Measurements from ENCODE around the gene SP100.
"Not testable (repeated sequence)": the region's sequence is repeated elsewhere in the genome, so short reads cannot be mapped to it uniquely, and the experiment has no call there.

Gene SP100

DNA sequence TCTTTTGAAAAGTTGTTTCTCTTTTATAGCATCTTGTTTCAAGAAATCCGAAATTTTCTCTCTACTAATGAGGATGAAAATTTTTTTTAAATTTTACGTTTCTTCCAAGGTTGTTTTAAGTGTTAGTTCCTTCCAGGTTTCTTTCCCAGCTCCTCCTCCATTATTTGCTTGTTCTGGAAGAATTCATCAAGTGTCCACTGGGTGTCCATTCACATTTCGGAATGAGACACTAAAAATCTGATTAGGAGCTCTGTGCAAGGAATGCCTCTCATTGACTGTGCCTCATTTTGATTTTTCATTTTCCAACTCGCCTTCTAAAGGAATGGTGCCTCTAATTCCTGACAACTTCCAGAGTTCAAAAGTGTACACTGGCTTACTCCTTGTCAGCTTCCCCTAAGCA is 6.1 kb downstream of the SP100 start:
- DNase-seq: no peak

DNA sequence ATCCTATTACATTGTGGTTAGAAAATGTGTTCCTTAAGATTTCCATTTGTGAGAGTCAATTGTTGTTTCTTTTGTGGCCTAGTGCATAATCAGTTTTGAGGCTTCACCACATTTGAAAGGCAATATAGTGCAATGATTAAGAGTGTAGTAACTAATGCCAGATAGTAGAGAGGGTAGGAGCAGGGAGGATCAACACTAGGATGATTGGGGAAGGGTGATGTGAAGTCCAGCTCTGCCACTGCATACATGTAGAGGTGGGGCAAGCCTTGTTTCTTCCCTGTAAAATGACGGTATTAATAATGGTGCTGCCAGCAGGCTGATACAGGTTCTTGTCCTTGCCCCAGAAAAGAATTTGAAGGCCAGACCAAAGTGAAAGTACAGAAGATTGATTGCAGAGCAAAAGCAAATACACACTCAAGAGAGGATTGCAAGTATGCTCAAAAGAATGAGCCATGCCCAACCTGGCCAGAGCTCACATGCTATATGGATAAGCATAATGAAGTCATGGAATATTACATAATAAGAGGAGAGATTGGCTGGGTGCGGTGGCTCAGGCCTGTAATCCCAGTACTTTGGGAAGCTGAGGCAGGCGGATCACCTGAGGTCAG is 8.0 kb downstream of the SP100 start:
- peak; percentile 38 for DNase-seq

DNA sequence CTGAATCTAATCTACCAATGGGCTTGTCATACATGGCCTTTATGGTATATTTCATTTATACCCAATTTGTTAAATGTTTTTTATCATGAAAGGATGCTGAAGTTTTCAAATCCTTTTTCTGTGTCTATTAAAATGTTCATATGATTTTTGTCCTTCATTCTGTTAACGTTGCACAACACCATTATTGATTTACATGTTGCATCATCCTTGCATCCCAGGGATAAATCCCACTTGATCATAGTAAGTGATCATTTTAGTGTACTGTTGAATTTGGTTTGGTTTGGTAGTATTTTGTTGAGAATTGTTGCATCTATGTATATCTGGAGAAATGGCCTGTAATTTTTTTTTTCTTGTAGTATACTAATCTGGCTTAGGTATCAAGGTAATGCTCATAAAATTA is 9.4 kb downstream of the SP100 start:
- DNase-seq: no peak

DNA sequence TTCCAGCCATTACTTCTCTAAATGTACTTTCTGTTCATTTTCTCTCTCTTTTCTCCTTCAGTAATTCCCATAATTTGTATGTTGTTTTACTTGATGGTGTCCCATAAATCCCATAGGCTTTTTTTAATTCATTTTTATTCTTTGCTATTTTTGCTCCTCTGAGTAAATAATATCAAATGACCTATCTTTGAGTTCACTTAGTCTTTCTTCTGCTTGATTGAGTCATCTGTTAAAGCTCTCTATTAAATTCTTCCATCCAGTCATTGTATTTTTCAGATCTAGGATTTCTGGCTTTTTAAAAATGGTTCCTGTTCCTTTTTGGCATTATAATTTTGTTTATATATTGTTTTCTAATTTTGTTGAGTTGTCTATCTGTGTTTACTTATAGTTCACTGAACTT is 13.5 kb downstream of the SP100 start:
- no peak for DNase-seq

DNA sequence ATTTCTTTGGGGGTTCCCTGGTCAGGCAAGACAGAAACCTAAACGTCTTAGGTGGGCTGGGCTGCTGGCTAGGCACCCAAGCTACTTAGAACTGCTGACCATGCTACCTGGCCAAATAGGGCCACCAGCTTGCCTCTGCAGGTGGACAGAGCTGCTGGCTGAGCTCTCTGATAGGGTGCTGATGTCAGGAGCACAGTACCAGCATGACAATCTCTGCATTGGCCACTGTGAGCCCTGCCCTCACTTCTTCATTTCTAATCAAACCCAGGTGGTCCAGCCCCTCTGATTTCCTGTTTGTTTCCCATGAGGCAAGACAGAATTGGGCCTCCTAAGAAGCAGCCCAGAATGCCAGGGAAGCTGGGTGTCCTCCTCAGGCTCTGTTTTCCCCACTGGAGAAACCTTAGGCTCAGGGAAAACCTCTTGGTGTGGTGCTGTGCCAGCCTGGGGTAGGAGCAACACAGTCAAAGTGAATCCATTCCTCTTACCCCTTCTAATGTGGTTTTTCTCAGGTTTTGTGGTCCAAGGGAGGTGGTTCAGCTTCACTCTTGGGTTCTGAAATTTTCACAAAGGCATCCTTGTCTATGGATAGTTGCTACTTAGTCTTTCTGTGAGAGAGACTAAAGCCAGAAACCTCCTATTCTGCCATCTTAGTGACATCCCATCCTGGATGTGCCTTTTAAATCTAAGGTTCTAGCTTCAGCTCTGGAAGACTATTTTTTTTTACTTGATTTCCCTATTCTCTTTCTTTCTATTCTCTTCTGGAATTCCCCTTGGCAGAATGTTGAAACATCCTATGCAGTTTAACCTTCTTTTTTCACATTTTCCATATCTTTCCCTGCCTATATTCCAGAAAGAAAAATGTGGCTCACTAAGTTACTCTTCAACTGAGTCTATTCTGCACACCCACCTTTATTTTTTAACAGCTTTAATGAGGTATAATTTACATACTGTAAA is 15.2 kb downstream of the SP100 start:
- no peak for DNase-seq

DNA sequence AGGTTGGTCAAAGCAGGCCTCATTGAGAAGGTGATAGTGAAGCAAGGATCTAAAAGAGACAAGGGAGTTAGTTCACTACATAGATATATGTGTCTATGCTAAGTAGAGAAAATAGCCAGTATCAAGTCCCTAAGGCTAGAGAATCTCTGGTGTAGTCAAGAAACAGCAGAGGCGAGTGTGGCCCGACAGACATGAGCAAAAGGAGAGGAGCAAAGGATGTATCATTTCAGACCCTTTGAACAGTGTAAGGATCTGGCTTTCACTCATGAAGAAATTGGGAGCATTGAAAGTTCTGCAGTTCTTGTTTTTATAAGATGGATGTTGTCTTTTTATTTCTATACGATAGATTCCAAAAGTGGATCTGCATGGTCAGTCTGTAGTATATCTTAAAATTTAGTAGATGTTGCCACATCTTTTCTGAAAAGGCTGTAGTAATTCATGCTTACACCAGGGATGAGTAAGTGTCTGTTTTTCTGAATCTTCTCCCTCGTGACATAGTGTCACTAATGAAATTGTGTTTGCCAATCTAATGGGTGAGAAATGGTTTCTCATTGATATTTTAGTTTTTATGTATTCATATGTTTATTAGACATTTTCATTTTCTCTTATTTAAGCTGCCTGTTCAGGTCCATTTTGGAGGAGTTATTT is 18.8 kb downstream of the SP100 start:
- no peak for DNase-seq

DNA sequence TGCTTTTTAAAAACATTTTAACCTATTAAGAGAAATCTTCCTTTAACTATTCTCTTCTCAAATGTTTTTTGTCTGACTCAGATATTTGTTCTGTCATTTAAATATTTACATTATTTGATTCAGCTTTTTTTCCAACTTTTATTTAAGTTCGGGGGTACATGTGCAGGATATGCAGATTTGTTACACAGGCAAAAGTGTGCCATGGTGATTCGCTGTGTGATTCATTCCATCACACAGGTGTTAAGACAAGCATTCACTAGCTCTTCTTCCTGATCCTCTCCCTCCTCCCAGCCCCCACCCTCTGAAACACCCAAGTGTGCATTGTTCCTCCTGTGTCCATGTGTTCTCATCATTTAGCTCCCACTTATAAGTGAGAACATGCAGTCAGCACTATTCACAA is 19.4 kb downstream of the SP100 start:
- no peak for DNase-seq

DNA sequence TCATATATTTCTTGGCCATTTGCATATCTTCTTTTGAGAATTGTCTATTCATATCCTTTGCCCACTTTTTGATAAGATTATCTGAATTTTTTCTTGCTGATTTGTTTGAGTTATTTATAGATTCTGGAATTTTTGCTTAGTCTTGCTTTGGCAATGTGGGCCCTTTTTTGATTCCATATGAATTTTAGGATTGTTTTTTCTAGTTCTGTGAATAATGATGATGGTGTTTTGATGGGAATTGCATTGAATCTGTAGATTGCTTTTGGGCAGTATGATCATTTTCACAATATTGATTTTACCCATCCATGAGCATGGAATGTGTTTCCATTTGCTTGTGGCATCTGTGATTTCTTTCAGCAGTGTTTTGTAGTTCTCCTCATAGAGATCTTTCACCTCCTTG is 23.1 kb downstream of the SP100 start:
- DNase-seq: not testable (repeated sequence)

DNA sequence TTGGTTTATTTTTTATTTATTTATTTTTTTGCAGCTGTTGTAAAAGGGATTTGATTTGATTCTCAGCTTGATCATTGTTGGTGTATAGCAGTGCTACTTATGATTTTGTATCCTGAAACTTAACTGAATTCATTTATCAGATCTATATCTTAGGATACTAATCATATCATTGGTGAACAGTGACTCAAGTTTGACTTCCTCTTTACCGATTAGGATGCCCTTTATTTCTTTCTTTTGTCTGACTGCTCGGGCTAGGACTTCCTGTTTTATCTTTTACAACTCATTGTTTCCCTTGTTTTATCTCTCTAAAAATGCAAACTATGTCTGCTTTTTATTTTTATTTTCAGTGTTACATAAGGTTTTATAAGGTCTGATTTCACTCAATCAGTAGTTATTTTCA is 23.6 kb downstream of the SP100 start:
- DNase-seq: no peak

DNA sequence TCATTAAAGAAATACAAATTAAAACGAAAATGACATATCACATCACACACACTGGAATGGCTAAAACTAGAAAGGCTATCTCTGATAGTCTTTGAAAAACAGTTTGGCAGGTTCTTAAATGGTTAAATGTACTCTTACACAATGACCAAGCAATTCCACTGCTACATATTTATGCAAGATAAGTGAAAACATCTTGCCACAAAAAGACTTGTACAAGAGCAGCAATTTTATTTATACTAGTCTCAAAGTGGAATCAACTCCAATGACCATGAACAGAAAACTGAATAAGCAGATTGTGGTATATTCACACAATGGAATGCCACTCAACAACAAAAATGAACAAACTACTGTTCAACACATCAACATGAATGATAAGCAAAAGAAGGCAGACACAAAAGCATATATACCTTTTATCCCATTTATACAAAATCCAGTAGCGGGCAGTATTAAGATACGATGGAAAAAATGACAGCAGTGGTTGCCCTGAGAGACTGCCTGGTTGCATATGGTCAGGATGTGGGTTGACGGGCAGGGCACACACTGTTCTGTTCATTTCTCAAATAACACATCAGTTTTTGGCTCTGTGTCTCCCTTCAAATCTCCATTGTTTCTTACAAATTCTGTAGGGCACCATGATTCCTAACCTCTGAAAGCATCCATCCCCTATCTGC is 25.4 kb downstream of the SP100 start:
- no peak for DNase-seq

DNA sequence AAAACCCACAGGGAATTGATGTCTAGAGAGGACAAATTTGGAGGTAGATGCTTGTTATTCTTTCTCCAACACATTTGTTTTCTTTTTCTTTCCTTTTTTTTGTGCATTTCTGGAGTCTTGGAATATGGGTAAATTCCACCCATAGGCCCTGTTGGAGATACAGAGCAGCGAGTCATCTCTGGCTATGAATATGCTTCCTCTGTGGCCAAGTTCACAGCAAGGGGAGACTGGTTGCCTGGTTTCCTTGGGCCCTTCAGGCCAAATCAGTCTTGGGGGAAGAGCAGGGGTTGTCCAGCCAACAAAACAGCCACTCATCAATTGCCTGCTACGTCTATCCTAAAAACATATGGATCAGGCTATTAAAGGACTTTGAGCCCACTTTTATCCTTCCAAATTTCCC is 27.5 kb downstream of the SP100 start:
- no peak for DNase-seq

DNA sequence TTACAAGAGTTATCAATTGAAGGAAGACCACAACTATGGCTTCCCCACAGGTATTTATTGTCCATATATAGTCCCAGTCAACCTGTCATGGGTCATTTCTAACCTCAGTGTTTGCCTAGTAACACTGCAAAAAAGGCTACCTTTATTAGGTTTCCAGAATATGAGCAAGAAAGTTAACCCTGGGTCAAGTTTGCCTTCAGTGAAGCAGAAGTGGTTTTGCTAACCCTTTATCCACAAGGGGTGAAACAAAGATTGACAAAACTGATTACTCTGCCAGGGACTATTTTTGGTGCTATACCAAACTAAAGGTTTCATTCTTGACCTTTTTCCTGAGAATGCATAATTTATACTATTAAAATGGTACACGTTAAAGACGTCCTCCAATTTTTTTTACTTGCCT is 28.8 kb downstream of the SP100 start:
- DNase-seq: no peak

DNA sequence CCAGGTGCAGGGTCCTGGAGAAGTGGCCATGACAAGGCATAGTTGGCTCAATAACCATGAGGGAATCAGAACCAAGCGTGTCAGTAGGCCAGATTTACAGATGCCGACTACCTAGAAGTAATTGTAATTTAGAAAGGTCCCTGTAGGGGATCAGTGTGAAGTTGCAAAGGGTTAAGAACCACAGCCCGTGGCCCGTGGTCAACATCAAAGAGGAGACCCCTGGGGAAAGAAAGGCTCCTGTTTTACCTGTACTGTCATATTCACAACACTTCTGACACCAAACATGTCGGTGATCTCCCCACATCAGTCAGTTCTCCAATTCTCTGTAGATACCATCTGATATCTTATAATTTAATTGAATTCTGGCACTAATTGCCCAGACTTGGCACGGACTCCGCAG is 31.0 kb downstream of the SP100 start:
- DNase-seq: no peak

DNA sequence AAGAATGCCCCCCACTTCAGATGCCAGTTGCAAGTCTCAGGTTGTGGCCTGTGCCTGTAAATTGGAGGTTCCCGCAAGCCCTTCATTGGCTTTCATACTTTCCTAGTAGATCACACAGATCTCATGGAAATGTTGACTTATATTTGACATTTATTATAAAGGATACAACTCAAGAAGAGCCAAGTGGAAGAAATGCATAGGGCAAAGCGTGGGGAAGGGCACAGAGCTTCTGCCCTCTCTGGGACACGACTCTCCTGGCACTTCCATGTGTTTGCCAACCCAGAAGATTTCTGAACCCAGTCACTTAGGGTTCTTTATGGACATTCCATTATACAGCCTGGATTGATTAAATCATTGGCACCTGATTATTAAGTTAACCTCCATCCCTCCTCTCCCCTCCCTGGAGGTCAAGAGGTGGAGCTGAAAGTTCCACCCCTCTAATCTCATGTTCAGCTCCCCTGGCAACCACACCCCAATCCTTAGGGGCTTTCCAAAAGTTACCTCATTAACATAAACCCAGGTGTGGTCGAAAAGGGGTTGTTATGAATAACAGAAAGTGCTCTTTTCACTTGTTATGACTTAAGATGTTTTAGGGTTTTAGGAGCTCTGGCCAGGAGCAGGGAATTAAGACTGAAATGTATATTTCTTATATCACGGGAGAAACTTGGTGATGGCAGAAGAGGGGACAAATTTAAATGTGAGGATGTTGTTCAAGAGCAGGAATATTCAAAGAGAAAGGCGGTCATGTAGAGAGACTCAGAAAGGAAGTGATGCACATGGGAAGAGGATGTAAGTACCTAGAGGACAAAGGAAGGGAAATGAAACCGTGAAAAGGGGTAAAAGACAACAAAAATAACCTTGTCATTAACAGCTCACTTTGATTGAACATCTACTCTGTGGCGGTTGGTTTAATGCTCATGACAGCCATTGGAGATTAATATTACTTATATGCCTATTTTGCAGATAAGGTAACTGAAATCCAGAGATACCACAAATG is 31.8 kb downstream of the SP100 start:
- DNase-seq: no peak

DNA sequence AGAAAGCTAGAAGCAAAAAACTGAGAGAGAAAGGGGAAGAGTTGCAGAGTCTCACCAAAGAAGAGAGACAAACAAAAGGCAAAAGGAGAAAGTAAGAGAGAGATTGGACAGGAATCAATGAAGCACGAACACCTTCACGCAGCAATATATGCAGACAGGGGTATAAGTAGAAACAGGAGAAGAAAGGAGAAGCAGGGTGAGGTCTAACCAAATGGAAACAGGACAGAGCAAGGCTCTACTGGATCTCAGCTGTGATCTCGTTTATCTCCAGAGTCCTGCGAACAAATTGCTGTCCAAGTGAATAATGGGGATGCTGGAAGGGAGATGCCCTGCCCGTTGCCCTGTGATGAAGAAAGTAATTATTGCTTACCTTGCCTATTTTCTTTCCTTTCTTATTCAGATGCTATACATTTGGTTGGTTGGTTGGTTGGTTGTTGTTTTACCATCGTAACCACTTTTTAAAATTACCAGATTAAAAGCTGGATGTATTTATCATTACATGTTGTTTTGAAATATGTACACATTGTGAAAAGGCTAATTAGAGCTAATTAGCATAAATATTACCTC is 34.0 kb downstream of the SP100 start:
- DNase-seq: no peak

DNA sequence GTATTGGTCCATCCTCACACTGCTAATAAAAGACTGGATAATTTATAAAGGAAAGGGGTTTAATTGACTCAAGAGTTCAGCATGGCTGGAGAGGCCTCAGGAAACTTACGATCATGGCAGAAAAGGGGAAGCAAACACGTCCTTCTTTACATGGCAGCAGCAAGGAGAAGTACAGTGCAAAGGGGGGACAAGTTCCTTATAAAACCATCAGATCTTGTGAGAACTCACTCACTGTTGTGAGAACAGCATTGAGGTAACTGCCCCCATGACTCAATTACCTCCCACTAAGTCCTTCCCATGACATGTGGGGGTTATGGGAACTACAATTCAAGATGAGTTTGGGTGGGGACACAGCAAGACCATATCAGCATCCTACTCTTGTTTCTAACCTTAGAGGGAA is 37.0 kb downstream of the SP100 start:
- DNase-seq: no peak

DNA sequence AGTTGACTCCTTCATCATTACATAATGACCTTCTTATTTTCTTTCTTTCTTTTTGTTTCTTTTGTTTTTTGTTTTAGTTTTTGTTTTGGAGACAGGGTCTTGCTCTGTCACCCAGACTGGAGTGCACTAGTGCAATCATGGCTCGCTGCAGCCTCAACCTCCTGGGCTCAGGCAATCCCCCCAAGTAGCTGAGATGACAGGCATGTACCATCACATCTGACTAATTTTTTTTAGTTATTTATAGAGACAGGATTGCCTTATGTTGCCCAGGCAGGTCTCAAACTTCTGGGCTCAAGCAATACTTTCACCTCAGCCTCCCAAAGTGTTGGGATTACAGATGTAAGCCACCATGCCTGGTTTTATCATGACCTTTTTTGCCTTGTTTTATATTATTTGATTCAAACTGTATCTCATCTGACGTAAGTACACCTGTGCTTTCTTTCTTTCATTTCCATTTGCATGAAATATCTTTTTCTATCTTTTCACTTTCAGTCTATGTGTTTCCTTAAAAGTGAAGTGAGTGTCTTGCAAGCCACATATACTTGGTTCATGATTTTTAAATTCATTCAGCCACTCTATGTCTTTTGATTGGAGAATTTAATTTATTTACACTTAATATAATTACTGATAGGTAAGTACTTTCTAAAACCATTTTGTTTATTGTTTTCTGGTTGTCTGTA is 39.1 kb downstream of the SP100 start:
- no peak for DNase-seq

DNA sequence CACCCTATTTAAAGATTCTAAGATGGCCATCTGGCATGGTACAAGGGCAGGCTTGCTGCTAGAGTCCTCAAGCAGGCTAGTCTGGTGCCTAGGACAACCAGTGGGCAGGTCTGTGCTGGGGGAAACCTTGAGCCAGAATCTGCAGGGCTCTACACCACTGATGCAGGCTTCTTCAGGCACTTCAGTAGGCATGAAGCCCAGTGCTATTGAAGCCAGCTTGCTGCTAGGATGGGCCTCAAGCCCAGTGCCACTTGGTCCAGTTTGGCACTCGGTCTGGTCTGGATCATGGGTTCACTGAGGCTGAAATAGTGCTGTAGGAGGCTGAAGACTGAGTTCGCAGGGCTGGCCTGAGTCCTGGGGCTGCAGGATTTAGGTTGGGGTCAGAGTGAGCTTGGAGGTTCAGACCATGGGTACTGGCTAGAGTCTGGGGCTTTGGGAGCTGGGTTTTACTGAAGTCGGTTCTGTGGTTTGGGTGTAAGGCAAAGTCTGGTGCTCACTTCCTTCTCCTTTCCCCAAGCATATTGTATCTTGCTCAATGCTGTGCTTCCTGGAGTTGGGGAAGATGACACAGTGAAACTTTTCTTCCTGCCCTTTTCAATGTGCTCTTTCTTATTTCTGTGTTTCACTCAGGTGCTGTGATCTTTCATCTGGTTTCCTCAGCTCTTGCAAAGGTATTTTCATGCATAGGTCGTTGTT is 41.2 kb downstream of the SP100 start:
- DNase-seq: no peak

DNA sequence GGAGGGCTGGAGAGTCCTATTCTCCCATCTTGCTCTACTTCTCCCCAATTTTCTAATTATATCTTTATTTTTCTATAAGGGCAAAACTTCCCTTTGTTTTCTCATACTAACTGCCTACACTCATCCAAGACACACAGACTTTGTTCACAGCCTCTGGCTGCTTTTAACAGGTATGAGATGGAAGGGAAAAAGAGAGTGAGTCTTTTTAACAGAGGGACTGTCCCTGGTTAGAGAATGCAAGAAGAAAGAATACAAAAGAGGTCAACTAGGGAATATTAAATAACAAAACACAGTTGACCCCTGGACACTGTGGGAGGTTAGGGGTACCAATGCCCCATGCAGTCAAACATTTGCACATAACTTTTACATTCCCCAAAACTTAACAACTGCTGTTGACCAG is 41.8 kb downstream of the SP100 start:
- no peak for DNase-seq

DNA sequence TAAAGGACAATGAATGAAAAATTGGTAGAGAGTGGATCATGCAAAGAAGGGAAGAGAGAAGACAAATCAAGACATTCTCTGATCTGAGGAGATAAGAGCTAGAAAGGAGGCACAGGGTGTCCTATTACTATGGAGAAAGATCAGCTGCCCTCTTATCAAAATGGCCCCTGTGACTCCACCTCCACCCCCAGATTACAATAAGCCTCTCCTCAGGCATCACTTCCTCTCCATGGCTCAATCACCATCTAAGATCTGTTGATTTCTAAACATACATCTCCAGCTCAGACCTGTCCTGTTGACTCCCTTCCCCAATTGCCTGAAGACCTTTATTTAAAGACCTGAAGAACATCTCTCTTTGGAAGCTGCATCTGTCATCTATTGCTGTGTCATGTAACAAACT is 43.2 kb downstream of the SP100 start:
- no peak for DNase-seq

DNA sequence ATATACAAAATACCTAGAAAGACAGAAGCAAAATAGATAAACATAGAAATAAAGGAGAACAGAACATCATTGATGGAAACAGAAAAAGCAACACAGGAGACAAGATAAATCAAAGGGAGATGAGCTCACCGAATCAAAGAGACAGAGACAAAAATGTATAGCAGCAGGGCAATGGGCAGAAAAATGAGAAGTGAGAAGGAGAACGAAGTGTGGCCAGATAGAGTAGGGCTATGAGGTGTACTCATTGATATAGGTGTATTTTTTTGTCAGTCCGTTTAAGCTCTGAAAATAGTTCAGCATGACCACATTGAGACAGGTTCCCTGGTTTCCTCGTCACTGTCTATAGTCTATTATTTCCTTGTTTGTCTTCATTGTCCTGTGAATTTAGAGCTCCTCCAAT is 55.1 kb downstream of the SP100 start:
- no peak for DNase-seq
